SH-SY5Y (cell line): ENCODE data around the gene TOP2B.

Experiments
- GATA2 ChIP-seq: IDR thresholded peaks from 2 replicates; pipeline ENCODE4 v1.6.1; 2011; ENCODE audit warnings: mild to moderate bottlenecking, low read depth, low read length
- GATA3 ChIP-seq: IDR thresholded peaks from 2 replicates; pipeline ENCODE4 v1.6.1; 2011; ENCODE audit warnings: low read depth, mild to moderate bottlenecking, low read length, moderate library complexity

TOP2B gene

GRCh38 chr3:25662736-25663320, 1.9 kb downstream of the TOP2B start:
- TF ChIP-seq GATA2 (no peak), GATA3 (no peak)

GRCh38 chr3:25661694-25662437, 2.8 kb downstream of the TOP2B start:
- TF ChIP-seq GATA3 (no peak), GATA2 (no peak)

DNA sequence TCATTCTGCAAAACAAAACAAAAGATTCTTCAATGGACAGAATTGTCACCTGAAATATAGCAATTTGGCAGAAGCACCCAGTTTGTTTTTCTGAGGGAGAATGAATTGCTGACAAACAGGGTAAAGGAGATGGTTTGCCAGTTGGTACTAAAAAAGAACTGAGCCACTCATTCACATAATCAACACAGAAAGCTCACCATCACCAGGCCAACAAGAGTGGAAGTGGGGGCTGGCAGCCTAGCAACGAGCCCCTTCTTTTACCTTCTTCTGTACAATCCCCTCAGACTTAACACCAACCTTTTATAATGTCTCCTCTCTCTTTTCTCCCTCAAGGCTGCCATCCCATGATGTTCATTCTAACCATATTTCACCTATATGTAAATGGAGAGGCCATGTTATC, 5.9 kb downstream of the TOP2B start:
- TF ChIP-seq GATA3, result no peak
- no peak for TF ChIP-seq GATA2

- TF ChIP-seq GATA3 (no peak), GATA2 (no peak)
These were observed 7.4 kb downstream of the TOP2B start for GRCh38 chr3:25657293-25657692.

GRCh38 chr3:25655659-25656058, 9.0 kb downstream of the TOP2B start:
- TF ChIP-seq GATA3 (no peak), GATA2 (no peak)

DNA sequence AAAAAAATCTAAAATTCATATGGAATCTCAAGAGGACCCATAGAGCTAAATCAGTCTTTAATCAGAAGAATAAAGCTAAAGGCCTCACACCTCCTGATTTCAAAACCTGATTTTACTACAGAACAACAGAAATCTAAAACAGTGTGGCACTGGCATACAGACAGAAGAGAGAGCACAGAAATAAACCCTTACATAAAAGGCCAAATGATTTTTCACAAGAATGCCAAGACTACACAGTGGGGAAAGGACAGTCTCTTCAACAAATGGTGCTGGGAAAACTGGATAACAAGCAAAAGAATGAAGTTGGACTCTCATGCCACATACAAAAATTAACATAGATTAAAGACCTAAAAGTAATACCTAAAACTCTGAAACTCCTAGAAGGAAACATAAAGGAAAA, 10.1 kb downstream of the TOP2B start:
- TF ChIP-seq GATA2 (no peak), GATA3 (no peak)

GRCh38 chr3:25653322-25653721, 11.4 kb downstream of the TOP2B start:
- TF ChIP-seq GATA2, result no peak
- no peak for TF ChIP-seq GATA3

- TF ChIP-seq GATA2 (no peak), GATA3 (no peak)
These were observed 11.8 kb downstream of the TOP2B start for GRCh38 chr3:25652921-25653320.

GRCh38 chr3:25648925-25649830, 15.5 kb downstream of the TOP2B start:
- no peak for TF ChIP-seq GATA2
- TF ChIP-seq GATA3, result no peak

- TF ChIP-seq GATA2 (no peak), GATA3 (no peak)
These were observed 16.6 kb downstream of the TOP2B start for GRCh38 chr3:25648107-25648535.

DNA sequence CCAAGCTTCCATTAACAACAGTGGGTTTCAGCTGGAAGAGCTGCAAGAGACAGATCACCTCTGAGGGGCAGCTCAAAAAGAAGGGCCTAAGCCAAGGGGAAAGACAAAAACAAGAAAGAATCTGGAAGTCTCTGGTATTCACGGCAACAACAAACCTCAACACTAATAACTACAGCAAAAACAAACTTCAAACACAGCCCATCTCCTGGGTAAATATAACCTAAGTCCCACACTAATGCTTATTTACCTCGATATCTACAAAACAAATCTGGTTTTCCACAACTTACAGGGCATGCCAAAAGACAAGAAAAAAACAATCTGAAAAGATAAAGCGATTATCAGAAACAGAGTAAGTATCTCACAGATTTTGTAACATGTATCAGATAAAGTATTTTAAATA, 29.7 kb downstream of the TOP2B start:
- no peak for TF ChIP-seq GATA3
- no peak for TF ChIP-seq GATA2

DNA sequence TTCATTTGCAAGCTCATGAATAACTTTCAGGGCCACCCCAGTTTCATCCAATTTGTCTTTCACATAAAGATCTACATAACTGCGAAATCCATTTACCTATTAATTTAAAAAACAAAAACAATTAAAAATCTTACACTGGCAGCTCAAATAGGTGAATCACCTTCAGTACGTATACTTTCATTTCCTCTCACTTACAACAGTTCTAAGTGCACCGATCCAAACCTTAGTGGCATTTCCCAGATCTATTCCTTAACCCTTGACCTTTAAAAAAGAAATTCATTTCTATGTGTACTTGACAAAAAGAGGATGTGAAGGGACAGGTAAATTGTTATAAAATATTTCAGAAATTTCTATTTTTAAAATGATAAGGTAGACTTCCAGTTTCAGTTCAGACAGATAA, 30.8 kb downstream of the TOP2B start:
- no peak for TF ChIP-seq GATA3
- no peak for TF ChIP-seq GATA2

DNA sequence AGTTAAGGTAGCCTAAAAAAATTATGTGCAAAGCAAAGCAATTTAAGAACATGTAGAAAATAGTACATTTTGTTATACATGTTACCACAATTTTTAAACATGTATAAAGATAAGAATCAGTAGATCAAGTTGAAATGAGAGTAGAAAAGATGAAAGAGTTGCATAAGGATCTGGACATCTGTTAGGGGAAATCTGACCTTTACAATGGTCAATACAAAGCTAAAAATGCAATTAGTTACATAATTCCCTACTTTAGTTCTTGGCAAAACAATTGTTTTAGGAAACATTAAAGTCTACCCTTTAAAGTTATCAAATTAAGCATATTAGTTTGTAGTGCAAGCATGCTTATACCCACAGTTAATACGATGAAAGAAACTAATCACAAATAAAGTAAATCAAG, 32.7 kb downstream of the TOP2B start:
- TF ChIP-seq GATA2 (no peak), GATA3 (no peak)

DNA sequence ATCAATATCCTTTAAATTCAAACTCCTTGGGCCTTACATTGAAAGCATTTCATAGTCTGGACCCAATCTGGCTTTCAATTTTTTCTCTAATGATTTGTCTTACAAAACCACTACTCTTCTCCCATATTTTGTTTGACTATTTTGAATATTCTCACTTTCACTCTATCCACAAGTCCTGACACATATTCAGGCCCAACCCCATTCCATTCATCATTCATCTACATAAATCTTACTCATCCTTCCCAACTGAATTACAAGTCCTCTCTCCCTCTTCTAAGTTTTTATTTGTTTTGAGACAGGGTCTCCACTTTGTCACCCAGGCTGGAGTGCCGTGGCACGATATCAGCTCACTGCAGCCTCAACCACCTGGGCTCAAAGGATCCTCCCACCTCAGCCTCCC, 43.6 kb downstream of the TOP2B start:
- TF ChIP-seq GATA3 (no peak), GATA2 (no peak)

GRCh38 chr3:25620493-25620892, 44.2 kb downstream of the TOP2B start:
- TF ChIP-seq GATA2 (no peak), GATA3 (no peak)
